GM23248 (cell line): ENCODE measurements around the gene GTF2F2. TPM values are rescaled to one million over a fixed set of nuclear protein-coding genes. Genes with fewer than 3 reads are reported as not detected.
A peak's percentile ranks its signal among the peaks of the same experiment; 100 is the strongest.

ENCODE experiments used
- DNase-seq: peaks from one replicate; pipeline ENCODE4 v3.0.0-alpha.2; 2015
- H2AFZ ChIP-seq: fragments of 200-600 bp; sonication (generic); 2 replicates; pipeline ENCODE4 v1.6.1; 2016; ENCODE audit warnings: antibody characterized with exemption
- H3F3A ChIP-seq: fragments of 200-600 bp; sonication (generic); 2 replicates; pipeline ENCODE4 v1.6.1; 2016; ENCODE audit warnings: mild to moderate bottlenecking, antibody characterized with exemption, mixed run types; ENCODE audit not compliant: insufficient read depth
- H3K27ac ChIP-seq: fragments of 200-600 bp; sonication (generic); 2 replicates; pipeline ENCODE4 v1.5.1; 2016; ENCODE audit warnings: mild to moderate bottlenecking
- H3K27me3 ChIP-seq: fragments of 200-600 bp; sonication (generic); replicated peaks from 2 replicates; pipeline ENCODE4 v1.6.1; 2016; ENCODE audit warnings: mild to moderate bottlenecking; ENCODE audit not compliant: insufficient read depth
- H3K36me3 ChIP-seq: fragments of 200-600 bp; sonication (generic); 2 replicates; pipeline ENCODE4 v1.6.1; 2016; ENCODE audit warnings: low read depth, mild to moderate bottlenecking
- H3K4me1 ChIP-seq: fragments of 200-600 bp; sonication (generic); 2 replicates; pipeline ENCODE4 v1.6.1; 2016; ENCODE audit warnings: mild to moderate bottlenecking; ENCODE audit not compliant: insufficient read depth
- H3K4me2 ChIP-seq: fragments of 200-600 bp; sonication (generic); one replicate; pipeline ENCODE4 v1.6.1; 2016; ENCODE audit warnings: mild to moderate bottlenecking; ENCODE audit not compliant: unreplicated experiment
- H3K4me3 ChIP-seq: fragments of 200-600 bp; sonication (generic); 2 replicates; pipeline ENCODE4 v1.5.1; 2016; ENCODE audit warnings: mild to moderate bottlenecking
- H3K79me2 ChIP-seq: fragments of 200-600 bp; sonication (generic); 2 replicates; pipeline ENCODE4 v1.6.1; 2016; ENCODE audit warnings: mild to moderate bottlenecking; ENCODE audit not compliant: insufficient read depth
- H3K9ac ChIP-seq: fragments of 200-600 bp; sonication (generic); 2 replicates; pipeline ENCODE4 v1.6.1; 2016; ENCODE audit warnings: mild to moderate bottlenecking
- H3K9me2 ChIP-seq: fragments of 200-600 bp; sonication (generic); 2 replicates; pipeline ENCODE4 v1.6.1; 2016; ENCODE audit warnings: mixed run types, mild to moderate bottlenecking, moderate library complexity; ENCODE audit not compliant: insufficient read depth
- H3K9me3 ChIP-seq: fragments of 200-600 bp; sonication (generic); one replicate; pipeline ENCODE4 v1.6.1; 2017; ENCODE audit warnings: low read depth
- H4K20me1 ChIP-seq: fragments of 200-600 bp; sonication (generic); 2 replicates; pipeline ENCODE4 v1.6.0; 2016; ENCODE audit not compliant: insufficient read depth
- EZH2 ChIP-seq: fragments of 200-600 bp; sonication (generic); IDR thresholded peaks from 2 replicates; pipeline ENCODE4 v1.6.1; 2018; ENCODE audit warnings: antibody characterized with exemption, mild to moderate bottlenecking; ENCODE audit not compliant: insufficient read depth, poor library complexity, severe bottlenecking
- EZH2phosphoT487 ChIP-seq: fragments of 200-600 bp; sonication (generic); IDR thresholded peaks from 2 replicates; pipeline ENCODE4 v1.6.1; 2018; ENCODE audit warnings: antibody characterized with exemption, moderate library complexity, mild to moderate bottlenecking, low read depth; ENCODE audit not compliant: insufficient read depth
- WGBS, 2 experiments: methylation state at CpG; one replicate each; pipeline ENCODE4 v1.1.6; 2015 to 2017; ENCODE audit warnings: low lambda C conversion rate in 2 of 2, low coverage in 1 of 2; ENCODE audit errors: missing lambda C conversion rate in 2 of 2; 5-methylcytosine and 5-hydroxymethylcytosine counted together
- in situ Hi-C: fragments of 300-500 bp; cut with MboI; formaldehyde crosslinking; loops from 2 replicates; pipeline ENCODE4 v1.15.0; 2020
- polyA plus RNA-seq: library from polyadenylated mRNA; unstranded; fragments of >200 nt; fragmentation: Nextera tagmentation; extraction: Ambion mirVana; gene quantifications from 2 replicates; pipeline ENCODE4 v1.2.1, GENCODE V29; 2016
- small RNA-seq: library from RNA; depleted of rRNA; stranded (forward); fragments of <200 nt; gene quantifications from one replicate; pipeline ENCODE3, GENCODE V24; 2014; ENCODE audit warnings: low read depth, low replicate concordance
- total RNA-seq: library from RNA; depleted of rRNA; stranded (reverse); fragments of >200 nt; shearing (Covaris generic); gene quantifications from 2 replicates; pipeline ENCODE4 v1.2.3, GENCODE V29; 2014; rRNA removed

The GTF2F2 gene
- total and polyA plus RNA-seq, 2 experiments from 2014 or later, result 23.7 to 27.6 TPM

- Histone ChIP-seq H3K27me3 (no peaks in the 10 kb centered on the region), H4K20me1 (peaks cover 48% of the 10 kb centered on the region), H3K27ac (peak overlapping the region; percentile 73), H3F3A (peaks cover 87% of the 10 kb centered on the region), H3K79me2 (peaks cover 25% of the 10 kb centered on the region), H3K4me2 (peak overlapping the region; percentile 31), H3K9me2 (no peaks in the 10 kb centered on the region), H2AFZ (no peak overlapping the region), H3K4me1 (peaks cover 78% of the 10 kb centered on the region), H3K9ac (peak overlapping the region; percentile 9; the same call in 1 of the 2 replicates), H3K36me3 (peaks cover 34% of the 10 kb centered on the region), H3K9me3 (no peaks in the 10 kb centered on the region), H3K4me3 (no peak overlapping the region)
- DNase-seq, result no peak
- 95 to 98% methylated on average over 3 of the region's 3 CpGs for WGBS, 2 experiments
- TF ChIP-seq EZH2 (no peak), EZH2phosphoT487 (no peak)
- in situ Hi-C loops, result no loop called here
These were observed 212.5 kb downstream of the GTF2F2 start for GRCh38 chr13:45332831-45333219.

DNA sequence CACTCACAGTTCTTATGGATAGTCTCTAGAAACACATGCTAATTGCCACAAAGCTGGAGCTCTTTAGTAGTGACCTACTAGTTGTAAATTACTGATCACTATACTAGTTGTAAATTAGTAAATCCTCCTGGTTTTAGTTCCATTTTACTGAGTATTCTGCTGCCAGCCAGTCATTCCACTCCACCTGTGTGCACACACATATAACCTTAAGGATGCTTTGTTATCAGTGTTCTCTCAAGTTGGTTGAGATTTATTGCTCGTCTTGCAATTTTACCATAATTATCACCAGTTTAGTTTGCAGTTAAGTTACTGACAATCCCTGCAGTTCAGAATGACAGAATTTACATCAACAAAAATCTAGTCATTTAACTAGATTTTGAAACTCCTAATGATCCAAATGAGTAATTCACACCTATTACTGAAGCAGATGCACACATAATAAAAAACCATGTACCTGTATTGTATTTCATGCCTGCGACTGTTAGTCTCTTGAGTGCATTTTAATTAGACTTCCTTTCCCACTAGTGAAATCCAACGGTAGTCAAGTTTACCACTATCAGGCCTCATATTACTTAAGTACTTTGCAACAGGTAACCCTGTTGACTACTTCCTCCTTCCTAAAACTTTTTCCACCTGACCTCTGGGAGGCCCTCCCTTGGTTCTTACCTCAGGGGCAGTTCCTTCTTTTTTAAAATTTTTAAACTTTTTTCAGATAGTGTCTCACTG lies 213.1 kb downstream of the GTF2F2 start:
- DNase-seq, result no peak
- Histone ChIP-seq H4K20me1 (peaks cover 54% of the 10 kb centered on the region), H3K79me2 (peaks cover 31% of the 10 kb centered on the region), H3K9ac (0 out of 2 replicates have a peak overlapping the region, but pooled peaks have one; percentile 9), H3K27me3 (no peaks in the 10 kb centered on the region), H3K4me2 (peak overlapping the region; percentile 31), H3K4me3 (no peak overlapping the region), H3K9me2 (no peaks in the 10 kb centered on the region), H3F3A (peaks cover 93% of the 10 kb centered on the region), H2AFZ (no peak overlapping the region), H3K27ac (peak overlapping the region; percentile 73), H3K4me1 (peaks cover 84% of the 10 kb centered on the region), H3K36me3 (peaks cover 40% of the 10 kb centered on the region), H3K9me3 (no peaks in the 10 kb centered on the region)
- in situ Hi-C loops, result no loop called here
- 97% methylated on average over 3 of the region's 3 CpGs for whole genome bisulfite sequencing, 2 experiments
- no peak for TF ChIP-seq EZH2
- no peak for TF ChIP-seq EZH2phosphoT487

Small RNA genes lying within 50 kb of the gene (small RNA-seq; reads per million reads assigned to genes)
- gene AL138693.1 (not detected), gene AL138963.2 (not detected)

Other genes starting within 250 kb of the GTF2F2 start
- 1.0 and 1.3 TPM in 2 replicates for gene NUFIP1, start 131.0 kb upstream of the GTF2F2 start, total RNA-seq
- gene NUFIP1, start 131.0 kb upstream of the GTF2F2 start, polyA plus RNA-seq, result 5.5 TPM in 2 replicates
- gene GPALPP1, start 131.0 kb upstream of the GTF2F2 start, total RNA-seq, result 22.8 and 29.2 TPM in 2 replicates
- gene GPALPP1, start 131.0 kb upstream of the GTF2F2 start, polyA plus RNA-seq, result 18.5 and 21.2 TPM in 2 replicates
- gene KCTD4, start 80.5 kb downstream of the GTF2F2 start, total RNA-seq, result 0.65 and 2.3 TPM in 2 replicates
- gene KCTD4, start 80.5 kb downstream of the GTF2F2 start, polyA plus RNA-seq, result 1.8 and 2.1 TPM in 2 replicates
- gene TPT1, start 220.7 kb downstream of the GTF2F2 start, total RNA-seq, result 2,021 and 2,164 TPM in 2 replicates
- gene TPT1, start 220.7 kb downstream of the GTF2F2 start, polyA plus RNA-seq, result 1,100 and 1,151 TPM in 2 replicates